NCI-H2227 (cell line): ENCODE measurements around the gene FBXW8.
"Not testable (repeated sequence)": the region's sequence is repeated elsewhere in the genome, so short reads cannot be mapped to it uniquely, and the experiment has no call there.

ENCODE experiments used
- DNase-seq: peaks from one replicate; lab custom pipeline; 2025; ENCODE audit not compliant: unreplicated experiment; lab: John Stamatoyannopoulos, UW

Gene FBXW8

DNA sequence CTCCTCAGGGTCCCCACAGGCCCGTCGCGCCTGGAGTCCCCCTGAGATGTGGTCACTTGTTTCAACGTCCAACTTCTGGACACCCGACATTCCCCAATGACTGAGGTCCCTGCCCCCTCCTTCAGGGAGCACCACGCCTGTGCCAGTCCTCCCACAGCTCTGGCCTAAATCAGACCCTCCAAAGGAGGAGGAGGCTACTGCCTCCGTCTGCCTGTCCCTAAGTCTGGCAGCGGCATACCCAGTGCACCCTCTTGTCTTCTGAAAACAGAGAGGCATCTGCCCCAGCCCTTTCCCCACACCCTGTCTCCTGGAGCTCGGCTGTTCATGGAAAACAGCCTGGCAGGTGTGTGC is 142.3 kb downstream of the FBXW8 start:
- no peak for DNase-seq

DNA sequence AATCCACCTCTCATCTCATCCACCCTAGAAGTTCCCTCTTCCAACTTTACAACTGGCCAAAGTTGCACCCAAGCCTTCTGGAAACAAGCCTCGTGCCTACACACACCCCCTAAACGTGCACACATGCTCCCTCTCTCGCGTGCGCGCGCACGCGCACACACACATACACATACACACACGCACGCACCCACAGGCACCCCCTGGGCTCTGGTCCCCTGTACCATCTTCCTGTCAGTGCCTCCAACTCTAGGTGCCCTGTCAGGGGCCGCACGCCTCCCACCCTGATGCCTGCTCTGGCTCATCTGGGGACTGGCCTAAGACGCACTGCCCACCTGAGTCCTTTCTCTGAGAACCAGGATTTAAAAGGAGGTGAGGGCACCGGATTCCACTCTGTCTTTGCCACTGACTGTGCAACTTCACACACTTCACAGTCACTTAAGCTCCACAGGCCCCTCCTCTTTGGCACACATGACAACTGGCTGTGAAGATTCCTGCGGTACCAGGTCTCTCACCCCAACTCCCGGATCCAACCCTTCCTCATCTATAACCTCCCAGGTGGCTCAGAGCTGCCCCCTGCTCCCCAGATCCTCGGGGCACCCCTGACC is 142.9 kb downstream of the FBXW8 start:
- no peak for DNase-seq

DNA sequence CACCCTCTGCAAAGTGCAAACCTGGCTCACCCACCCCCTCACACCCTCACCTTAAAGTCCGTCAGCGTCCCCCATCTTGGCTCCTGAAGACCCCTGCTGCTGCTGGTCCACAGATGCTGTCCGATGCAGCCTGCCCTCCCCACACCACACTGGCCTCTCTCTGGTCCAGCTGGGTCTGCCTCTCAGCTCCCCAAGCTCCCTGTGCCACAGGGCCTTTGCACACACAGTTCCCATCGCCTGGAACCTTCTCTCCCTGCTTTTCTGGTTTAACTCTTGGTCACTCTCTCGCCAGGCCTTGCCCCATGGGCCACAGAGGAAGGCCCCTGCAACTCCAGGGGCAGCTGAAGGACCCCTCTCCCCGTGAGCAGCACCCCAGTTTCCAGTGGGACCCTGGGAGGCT is 143.5 kb downstream of the FBXW8 start:
- no peak for DNase-seq

DNA sequence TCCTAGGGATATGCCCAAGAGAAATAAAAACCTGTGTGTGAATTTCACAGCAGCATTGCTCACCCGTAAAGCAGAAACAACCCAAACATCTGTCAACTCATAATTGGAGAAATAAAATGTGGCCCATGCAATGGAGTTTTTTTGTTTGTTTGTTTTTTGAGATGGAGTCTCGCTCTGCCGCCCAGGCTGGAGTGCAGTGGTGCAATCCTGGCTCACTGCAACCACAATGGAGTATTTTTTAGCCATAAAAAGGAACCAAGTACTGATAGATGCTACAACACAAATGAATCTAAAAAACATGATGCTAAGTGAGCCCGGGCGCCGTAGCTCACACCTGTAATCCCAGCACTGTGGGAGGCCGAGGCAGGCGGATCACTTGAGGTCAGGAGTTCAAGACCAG is 146.9 kb downstream of the FBXW8 start:
- not testable (repeated sequence) for DNase-seq

DNA sequence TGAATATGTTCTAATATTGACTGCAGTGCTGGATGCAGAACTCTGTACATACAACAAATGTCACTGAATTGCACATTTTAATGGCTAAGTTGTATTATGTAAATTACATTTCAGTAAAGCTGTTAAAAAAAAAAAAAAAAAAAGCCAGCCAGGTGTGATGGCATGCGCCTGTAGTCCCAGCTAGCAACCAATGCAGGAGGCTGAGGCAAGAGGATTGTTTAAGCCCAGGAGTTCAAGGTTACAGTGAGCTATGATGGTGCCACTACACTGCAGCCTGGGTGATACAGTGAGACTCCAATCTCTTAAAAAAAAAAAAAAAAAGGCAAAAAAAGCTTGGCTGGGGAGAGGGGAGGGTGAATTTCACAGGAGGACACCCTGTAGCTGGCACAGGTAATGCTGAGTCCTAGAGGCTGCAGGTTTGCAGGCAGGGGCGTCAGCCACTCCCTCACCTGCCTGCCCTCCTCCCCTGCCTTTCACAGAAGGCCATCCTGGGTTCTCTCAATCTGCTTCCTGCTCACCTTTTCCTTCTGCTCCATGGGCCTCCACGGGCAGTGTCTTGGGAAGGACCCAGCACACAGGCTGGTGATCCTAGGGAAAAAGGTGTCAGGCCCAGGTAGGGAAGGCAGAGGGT is 147.8 kb downstream of the FBXW8 start:
- no peak for DNase-seq

DNA sequence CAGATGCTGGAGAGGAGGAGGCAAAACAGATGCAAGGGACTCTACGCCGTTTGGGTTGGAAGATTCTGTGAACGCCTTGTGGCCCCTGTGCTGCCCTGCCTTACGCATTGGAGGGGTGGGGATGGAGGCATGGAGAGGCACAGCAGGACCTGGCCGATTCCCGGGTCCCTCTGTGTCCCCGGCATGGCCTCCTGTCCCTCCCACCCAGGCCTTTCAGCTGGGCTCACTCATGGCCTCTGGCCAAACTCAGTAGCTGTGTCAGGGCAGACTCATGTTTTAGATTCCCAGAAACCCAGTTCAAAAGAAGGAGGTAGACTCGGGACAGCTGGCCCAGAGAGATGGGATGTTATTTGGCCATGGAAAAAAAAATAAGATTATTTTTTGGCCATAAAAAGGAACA is 148.4 kb downstream of the FBXW8 start:
- DNase-seq = no peak

DNA sequence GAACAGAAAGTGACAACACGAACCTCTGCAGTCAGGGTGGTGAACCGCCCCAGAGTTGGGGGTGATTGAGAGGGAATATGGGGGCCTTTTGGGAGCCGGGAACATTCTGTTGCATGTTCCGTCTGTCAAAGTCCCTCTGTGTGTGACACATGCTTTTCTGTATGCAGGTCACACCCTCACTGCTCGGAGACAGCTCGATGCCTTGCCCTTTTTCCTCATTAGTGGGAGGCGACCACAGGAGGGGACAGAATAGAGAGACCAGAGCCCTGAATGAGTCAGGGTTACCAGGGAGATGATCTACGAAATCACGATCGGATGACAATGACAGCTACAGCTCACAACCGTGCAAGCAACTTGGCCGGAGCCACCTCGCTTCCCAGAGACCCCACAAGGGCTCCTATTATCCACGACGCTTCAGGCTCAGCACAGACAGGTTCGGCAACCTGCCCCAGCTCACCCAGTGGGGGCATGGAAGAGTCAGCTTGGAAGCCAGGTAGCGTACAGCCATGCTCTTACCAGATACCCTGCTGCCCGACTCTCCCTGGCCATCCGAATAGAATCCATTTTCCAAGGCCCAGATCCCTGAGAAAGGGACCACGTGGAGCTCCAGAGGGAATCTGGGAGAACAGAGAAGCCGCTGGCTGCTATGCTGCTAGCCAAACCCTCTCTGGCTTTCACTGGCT is 149.6 kb downstream of the FBXW8 start:
- DNase-seq = no peak

DNA sequence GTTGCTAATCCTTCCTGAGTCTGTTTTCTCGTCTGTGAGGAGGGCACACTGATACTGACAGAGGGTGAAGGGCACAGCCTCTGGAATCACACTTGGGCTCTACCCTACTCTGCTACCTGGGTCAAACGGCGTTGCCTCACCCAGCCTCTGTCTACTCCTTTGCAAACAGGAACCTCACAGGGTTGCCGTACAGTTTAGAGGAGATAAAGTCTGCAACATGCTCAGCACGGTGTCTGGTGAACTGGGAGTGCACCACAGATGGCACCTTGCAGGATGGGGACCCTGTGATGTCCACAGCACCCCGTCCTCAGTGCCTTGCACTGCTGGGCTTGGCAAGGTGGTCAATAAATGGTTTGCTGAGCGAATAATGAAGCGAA is 150.2 kb downstream of the FBXW8 start:
- DNase-seq = no peak

DNA sequence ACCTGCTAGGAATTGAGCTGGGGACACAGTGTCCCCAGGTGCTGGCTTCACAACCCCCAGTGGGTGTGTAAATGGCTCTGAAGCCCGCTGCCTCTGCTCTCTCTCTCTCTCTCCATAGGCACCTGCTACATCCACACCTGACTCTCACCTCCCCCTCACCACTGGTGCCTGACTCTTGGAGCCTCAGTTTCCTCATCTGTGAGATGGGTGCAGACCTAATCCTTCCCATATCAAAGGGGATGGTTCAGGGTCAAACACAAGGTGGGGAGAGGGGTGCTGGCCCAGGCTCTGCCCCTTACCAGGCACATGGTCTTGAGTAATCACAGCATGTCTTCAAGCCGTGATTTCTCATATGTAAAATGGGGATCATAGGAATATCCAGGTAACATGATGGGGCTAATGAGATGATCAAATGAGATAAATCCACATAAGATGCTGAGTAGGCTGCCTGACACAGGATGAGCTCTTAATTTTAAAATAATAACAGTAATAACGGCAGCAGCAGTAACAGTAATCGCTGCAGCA is 150.9 kb downstream of the FBXW8 start:
- no peak for DNase-seq

DNA sequence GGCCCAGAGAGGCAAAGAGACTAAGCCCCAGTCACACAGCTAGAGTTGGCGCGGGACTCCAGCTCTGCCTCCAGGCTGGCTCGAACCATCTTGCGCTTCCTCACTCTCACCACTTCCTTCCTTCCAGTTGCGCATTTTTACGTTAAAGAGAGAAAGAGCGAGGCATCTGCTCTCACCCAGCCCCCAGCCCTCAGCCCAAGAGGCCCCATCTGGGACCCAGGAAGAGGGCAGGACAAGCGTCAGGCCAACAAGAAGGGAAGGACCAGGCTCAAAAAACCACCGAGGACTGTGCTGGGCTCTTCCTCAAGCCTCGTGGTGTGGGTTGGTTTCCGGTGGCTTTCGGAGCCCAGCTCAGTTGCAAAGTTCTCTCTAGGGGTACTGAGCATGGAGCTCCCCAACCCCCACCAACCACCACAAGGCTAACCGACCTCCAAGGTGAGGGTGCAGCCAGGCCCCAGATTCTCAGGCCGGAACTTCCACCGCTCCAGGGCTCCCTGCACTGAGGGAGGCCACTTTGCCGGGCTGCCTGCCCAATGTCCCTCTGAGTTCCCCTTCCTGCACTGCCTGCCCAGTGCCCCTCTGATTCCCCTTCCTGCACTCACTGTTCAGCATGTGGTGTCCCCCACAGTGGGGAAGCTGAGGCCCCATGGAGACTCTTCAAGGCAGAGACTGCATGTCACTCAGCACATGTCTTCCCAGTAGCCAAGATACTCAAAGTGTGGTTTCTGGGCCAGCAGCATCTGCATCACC is 152.6 kb downstream of the FBXW8 start:
- no peak for DNase-seq

DNA sequence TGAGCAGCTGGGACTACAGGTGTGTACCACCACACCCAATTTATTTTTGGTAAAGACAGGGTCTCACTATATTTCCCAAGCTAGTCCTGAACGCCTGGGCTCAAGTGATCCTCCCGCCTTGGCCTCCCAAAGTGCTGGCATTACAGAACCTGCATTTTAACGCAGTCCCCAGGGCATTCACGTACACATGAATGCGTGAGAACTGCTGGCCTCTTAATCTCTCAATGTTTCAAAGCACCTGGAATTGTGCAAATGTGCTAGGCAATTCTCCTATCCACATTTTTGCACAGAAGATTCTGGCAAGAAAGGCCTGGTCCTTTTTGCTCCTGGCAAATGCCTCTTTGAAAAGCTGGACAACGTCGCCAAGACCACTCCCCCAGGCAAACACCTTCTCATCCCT is 153.3 kb downstream of the FBXW8 start:
- no peak for DNase-seq

DNA sequence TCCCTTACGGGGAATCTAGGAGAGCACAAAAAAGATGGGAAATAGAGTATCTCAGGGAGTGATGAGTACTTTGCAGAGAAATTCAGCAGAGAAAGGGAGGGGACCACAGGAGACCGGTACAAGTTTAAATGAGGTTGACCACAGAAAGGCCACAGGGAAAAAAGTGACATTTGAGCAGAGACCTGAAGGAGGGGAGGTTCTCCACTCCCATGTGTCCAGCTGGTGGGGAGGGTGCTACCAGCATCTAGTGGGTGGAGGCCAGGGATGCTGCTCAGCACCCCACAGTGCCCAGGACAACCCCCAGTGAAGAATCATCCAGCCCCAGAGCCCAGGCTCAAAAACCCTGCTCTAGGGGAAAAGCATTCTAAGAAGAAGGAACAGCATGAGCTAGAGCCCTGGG is 153.8 kb downstream of the FBXW8 start:
- no peak for DNase-seq

DNA sequence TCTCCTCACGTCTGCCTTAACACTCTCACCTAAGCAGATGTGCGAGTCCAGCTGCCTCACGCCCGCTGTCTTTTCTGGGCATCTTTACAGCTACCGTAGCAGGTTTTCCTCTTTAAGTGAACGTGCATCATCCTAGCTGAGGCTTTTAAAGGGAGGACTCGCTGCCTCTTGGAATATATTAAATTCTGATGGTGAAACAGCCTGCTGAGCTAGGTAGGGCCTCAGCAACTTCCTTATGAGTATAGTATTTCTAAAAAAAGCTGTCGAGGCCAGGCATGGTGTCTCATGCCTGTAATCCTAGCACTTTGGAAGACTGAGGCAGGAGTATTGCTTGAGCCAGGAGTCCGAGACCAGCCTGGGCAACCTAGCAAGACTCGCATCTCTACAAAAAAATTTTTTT is 156.3 kb downstream of the FBXW8 start:
- DNase-seq = no peak

DNA sequence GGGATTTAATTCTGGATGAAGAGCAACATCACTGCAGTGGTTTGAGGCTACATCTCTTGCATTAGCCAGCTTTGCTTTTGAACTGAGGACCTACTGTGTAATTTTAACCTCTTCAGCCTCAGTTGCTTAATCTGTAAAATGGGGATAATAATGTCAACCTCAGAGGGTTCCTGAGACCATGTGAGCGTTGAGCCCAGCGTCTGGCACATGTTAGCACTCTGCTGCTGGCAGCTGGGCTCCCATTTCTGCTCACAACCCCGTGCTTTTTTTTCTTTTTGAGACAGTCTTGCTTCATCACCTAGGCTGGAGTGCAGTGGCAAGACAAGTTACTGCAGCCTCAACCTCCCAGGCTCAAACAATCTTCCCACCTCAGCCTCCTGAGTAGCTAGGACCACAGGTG is 156.9 kb downstream of the FBXW8 start:
- no peak for DNase-seq

DNA sequence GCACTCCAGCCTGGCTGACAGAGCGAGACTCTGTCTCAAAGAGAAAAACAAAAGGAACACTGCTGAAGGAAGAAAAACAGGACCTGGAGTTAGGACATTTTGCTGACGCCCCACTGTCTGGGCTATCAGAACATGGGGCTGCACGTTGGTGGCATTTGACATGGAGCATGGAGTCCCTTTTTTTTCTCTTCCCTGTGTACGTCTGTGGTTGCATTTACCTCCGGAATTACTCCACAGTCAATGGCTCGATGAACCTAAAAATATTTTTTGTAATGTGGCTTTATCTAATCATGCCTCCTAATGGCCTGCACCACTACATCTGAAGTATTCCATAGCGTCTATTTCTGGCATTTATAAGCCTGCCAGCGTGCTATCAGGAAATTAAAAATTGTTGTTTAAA is 157.7 kb downstream of the FBXW8 start:
- no peak for DNase-seq

DNA sequence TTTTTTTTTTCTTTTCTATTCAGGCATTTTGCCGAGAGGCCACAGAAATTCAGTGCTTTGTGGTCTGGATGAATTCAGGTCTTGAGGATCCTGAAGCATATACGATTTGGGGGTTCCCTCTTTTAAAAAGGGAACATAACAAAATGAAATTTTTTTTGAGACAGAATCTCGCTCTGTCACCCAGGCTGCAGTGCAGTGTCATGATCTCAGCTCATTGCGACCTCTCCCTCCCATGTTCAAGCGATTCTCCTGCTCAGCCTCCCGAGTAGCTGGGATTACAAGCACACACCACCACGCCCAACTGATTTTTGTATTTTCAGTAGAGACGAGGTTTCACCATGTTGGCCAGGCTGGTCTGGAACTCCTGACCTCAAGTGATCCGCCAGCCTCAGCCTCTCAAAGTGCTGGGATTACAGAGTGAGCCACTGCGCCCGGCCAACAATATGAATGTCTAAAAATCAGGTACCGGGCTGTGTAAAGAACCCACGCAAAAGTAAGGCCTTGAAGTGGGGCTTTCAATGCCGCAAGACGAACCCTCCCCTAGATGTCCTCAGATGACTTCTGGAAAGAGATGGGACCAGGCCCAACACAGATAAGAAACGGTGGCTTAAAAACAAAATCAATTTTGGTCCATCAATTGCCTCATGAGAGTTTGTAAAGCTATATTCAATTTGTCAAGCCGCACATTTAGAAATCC is 158.5 kb downstream of the FBXW8 start:
- no peak for DNase-seq

DNA sequence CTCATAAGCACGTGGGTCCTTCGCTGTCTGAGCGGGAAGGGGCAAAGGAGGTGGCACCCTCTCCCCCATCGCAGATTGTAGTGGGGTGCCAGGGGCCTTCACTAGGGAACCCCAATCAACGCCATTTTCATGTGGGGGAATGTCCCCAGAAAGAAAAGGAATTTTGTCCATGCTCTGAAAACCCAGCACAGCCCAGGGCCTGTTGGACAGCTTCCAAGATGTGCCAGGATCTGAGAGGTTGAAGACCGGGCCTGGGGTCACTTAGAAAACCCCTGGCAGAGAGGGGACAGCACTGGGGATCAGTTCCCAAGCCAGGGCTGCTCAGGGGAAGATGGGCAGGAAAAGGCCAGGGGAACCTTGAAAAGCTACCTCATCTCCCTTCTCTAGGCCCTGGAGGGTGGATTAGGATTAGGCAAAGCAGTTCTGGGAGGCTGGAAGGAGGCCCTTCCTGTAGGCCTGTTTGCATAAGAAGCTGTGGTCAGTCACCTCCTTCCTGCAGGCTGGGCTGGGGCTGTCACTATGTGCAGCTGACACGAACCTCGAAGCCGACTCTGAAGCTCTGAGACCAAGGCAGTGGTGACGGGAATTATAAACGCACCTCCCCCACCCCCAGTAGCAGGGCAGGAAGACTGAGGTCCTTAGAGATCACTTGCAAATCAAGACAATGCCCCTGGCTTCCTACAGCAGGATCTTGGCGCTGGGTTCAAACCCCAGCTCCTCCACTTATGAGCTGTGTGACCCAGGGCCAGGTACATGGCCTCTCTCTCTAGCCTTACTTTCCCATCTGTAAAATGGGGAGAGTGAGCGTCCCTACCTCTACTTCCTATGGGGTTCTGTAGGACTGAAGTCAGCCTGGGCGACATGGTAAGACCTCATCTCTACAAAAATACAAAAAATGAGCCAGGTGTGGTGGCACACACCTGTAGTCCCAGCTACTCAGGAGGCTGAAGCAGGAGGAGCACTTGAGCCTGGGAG is 159.5 kb downstream of the FBXW8 start:
- no peak for DNase-seq

DNA sequence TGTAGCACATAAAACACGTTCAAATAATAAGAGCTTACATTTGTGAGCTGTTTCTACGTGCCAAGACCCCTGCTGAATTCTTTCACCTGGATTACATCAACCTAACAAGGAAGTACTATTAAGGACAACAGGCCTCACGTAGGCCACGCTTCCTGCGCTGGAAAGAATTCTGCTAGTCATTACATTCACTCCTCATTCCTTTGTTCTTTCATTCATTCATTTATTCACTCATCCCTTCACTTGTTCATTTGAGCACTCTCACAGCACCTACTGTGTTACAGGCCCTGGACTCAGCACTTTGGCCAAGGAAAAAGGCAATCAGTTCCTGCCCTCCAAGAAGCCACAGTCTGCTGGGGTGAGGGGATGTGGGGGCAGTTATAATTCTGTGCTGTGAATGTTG is 160.3 kb downstream of the FBXW8 start:
- no peak for DNase-seq

DNA sequence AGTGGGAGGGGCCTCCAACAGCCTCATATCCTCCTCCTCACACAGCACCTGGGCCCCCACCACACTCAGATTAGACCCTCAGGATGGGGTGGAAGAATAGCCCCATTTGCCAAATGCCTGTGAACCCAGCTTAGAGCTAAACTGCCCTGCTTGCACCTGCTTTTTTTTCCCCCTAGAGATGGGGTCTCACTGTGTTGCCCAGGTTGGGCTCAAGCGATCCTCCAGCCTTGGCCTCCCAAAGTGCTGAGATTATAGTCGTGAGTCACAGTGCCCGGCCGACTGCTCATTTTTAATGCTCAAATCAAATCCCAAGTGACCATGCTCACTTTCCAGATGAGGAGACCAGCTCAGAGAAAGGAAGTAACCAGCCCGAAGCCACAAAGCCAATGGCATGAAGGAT is 161.4 kb downstream of the FBXW8 start:
- no peak for DNase-seq
